OCI-LY1 (cell line): Measurements from ENCODE around the gene SPATA25.

Source experiments
- H2AFZ ChIP-seq: fragments of 200-600 bp; sonication (generic), shearing (Covaris generic); 2 replicates; pipeline ENCODE4 v1.6.0; 2014; ENCODE audit warnings: antibody characterized with exemption, mild to moderate bottlenecking, low read length
- H3F3A ChIP-seq: fragments of 200-600 bp; sonication (generic), shearing (Covaris generic); 2 replicates; pipeline ENCODE4 v1.6.0; 2014; ENCODE audit warnings: mild to moderate bottlenecking, antibody characterized with exemption, low read length, moderate library complexity; ENCODE audit not compliant: insufficient read depth
- H3K27ac ChIP-seq: fragments of 200-600 bp; sonication (generic); 2 replicates; pipeline ENCODE4 v1.5.1; 2014; ENCODE audit warnings: low read length, mixed run types, mild to moderate bottlenecking, low read depth; ENCODE audit not compliant: poor library complexity, severe bottlenecking
- H3K27me3 ChIP-seq: fragments of 200-600 bp; sonication (generic); 2 replicates; pipeline ENCODE4 v1.6.0; 2014; ENCODE audit warnings: antibody characterized with exemption, mild to moderate bottlenecking, low read length, moderate library complexity; ENCODE audit not compliant: insufficient read depth
- H3K36me3 ChIP-seq: fragments of 200-600 bp; sonication (generic); 2 replicates; pipeline ENCODE4 v1.6.1; 2014; ENCODE audit warnings: mild to moderate bottlenecking, antibody characterized with exemption, low read length, moderate library complexity, mixed read lengths; ENCODE audit not compliant: insufficient read depth
- H3K4me1 ChIP-seq: fragments of 200-600 bp; sonication (generic); 2 replicates; pipeline ENCODE4 v1.5.1; 2014; ENCODE audit warnings: mild to moderate bottlenecking, low read length, moderate library complexity; ENCODE audit not compliant: insufficient read depth, severe bottlenecking
- H3K4me2 ChIP-seq: fragments of 200-600 bp; sonication (generic), shearing (Covaris generic); 2 replicates; pipeline ENCODE4 v1.6.1; 2014; ENCODE audit warnings: low read length
- H3K4me3 ChIP-seq: fragments of 200-600 bp; sonication (generic); 2 replicates; pipeline ENCODE4 v1.5.1; 2014; ENCODE audit warnings: low read length, low read depth, mild to moderate bottlenecking, mixed read lengths; ENCODE audit not compliant: poor library complexity, severe bottlenecking
- H3K79me2 ChIP-seq: fragments of 200-600 bp; shearing (Covaris generic); 2 replicates; pipeline ENCODE4 v1.6.1; 2016; ENCODE audit warnings: mixed run types, low read length, mixed read lengths; ENCODE audit not compliant: insufficient read depth
- H3K9ac ChIP-seq: fragments of 200-600 bp; sonication (generic), shearing (Covaris generic); 2 replicates; pipeline ENCODE4 v1.6.1; 2014; ENCODE audit warnings: mild to moderate bottlenecking, low read length, mixed read lengths
- H3K9me2 ChIP-seq: fragments of 200-600 bp; sonication (generic), shearing (Covaris generic); 2 replicates; pipeline ENCODE4 v1.6.1; 2014; ENCODE audit warnings: low read depth, mild to moderate bottlenecking, low read length, mixed read lengths
- H3K9me3 ChIP-seq: fragments of 200-600 bp; shearing (Covaris generic); 2 replicates; pipeline ENCODE4 v1.6.1; 2014; ENCODE audit warnings: low read length, mixed read lengths
- H4K20me1 ChIP-seq: fragments of 200-600 bp; sonication (generic), shearing (Covaris generic); 2 replicates; pipeline ENCODE4 v1.6.0; 2016; ENCODE audit warnings: mild to moderate bottlenecking, low read length; ENCODE audit not compliant: insufficient read depth
- CTCF ChIP-seq: fragments of 200-600 bp; sonication (generic), shearing (Covaris generic); IDR thresholded peaks from 2 replicates; pipeline ENCODE4 v1.5.1; 2017; ENCODE audit warnings: mild to moderate bottlenecking, antibody characterized with exemption, low read length, moderate library complexity, mixed read lengths
- EZH2 ChIP-seq: fragments of 200-600 bp; sonication (generic), shearing (Covaris generic); IDR thresholded peaks from 2 replicates; pipeline ENCODE4 v1.8.0; 2017; ENCODE audit warnings: borderline replicate concordance, mixed run types, mild to moderate bottlenecking, antibody characterized with exemption, low read length, moderate library complexity, mixed read lengths

SPATA25 gene

GRCh38 chr20:45852326-45852725 is 35.1 kb downstream of the SPATA25 start:
- Histone ChIP-seq H3K79me2 (peaks cover 7% of the 10 kb centered on the region; the same call in 1 of the 2 replicates), H3K4me2 (no peak overlapping the region), H3K9ac (no peak overlapping the region), H3K27me3 (no peaks in the 10 kb centered on the region), H3K36me3 (peaks cover 15% of the 10 kb centered on the region; the same call in 1 of the 2 replicates), H3K9me2 (no peaks in the 10 kb centered on the region), H4K20me1 (no peaks in the 10 kb centered on the region), H3K4me3 (no peak overlapping the region), H3F3A (no peaks in the 10 kb centered on the region), H3K9me3 (no peaks in the 10 kb centered on the region), H3K27ac (no peak overlapping the region), H2AFZ (no peak overlapping the region), H3K4me1 (peaks cover 11% of the 10 kb centered on the region)
- TF ChIP-seq EZH2 (no peak), CTCF (no peak)

GRCh38 chr20:45851501-45851900 is 35.9 kb downstream of the SPATA25 start:
- no peak overlapping the region for H3K27ac ChIP-seq
- no peak overlapping the region for H3K4me3 ChIP-seq
- H3K4me2 ChIP-seq, result no peak overlapping the region
- no peak overlapping the region for H2AFZ ChIP-seq
- H3K9me3 ChIP-seq, result no peaks in the 10 kb centered on the region
- H3K9me2 ChIP-seq, result no peaks in the 10 kb centered on the region
- peaks cover 9% of the 10 kb centered on the region for H3K4me1 ChIP-seq
- no peaks in the 10 kb centered on the region for H4K20me1 ChIP-seq
- H3F3A ChIP-seq, result no peaks in the 10 kb centered on the region
- H3K27me3 ChIP-seq, result no peaks in the 10 kb centered on the region
- H3K79me2 ChIP-seq, result peaks cover 7% of the 10 kb centered on the region; the same call in 1 of the 2 replicates
- TF ChIP-seq CTCF, result no peak
- TF ChIP-seq EZH2, result no peak
- peaks cover 17% of the 10 kb centered on the region; the same call in 1 of the 2 replicates for H3K36me3 ChIP-seq
- H3K9ac ChIP-seq, result no peak overlapping the region

GRCh38 chr20:45850926-45851325 is 36.5 kb downstream of the SPATA25 start:
- TF ChIP-seq EZH2, result no peak
- Histone ChIP-seq H4K20me1 (no peaks in the 10 kb centered on the region), H3K27ac (no peak overlapping the region), H3F3A (no peaks in the 10 kb centered on the region), H3K9ac (no peak overlapping the region), H3K36me3 (peaks cover 23% of the 10 kb centered on the region; the same call in 1 of the 2 replicates), H3K9me3 (no peaks in the 10 kb centered on the region), H3K4me1 (peaks cover 4% of the 10 kb centered on the region), H3K9me2 (no peaks in the 10 kb centered on the region), H3K79me2 (peaks cover 3% of the 10 kb centered on the region; the same call in 1 of the 2 replicates), H2AFZ (no peak overlapping the region), H3K27me3 (no peaks in the 10 kb centered on the region), H3K4me2 (no peak overlapping the region), H3K4me3 (no peak overlapping the region)

GRCh38 chr20:45850238-45850637 is 37.2 kb downstream of the SPATA25 start:
- no peak for TF ChIP-seq CTCF
- TF ChIP-seq EZH2, result no peak
- H4K20me1 ChIP-seq, result no peaks in the 10 kb centered on the region
- no peak overlapping the region for H3K4me3 ChIP-seq
- H3K79me2 ChIP-seq, result no peaks in the 10 kb centered on the region
- H3K9me2 ChIP-seq, result no peaks in the 10 kb centered on the region
- H3K27ac ChIP-seq, result no peak overlapping the region
- no peaks in the 10 kb centered on the region for H3F3A ChIP-seq
- no peak overlapping the region for H3K4me2 ChIP-seq
- no peaks in the 10 kb centered on the region for H3K4me1 ChIP-seq
- H3K27me3 ChIP-seq, result no peaks in the 10 kb centered on the region
- H2AFZ ChIP-seq, result no peak overlapping the region
- peaks cover 28% of the 10 kb centered on the region for H3K36me3 ChIP-seq
- no peak overlapping the region for H3K9ac ChIP-seq
- no peaks in the 10 kb centered on the region for H3K9me3 ChIP-seq
